HG03521 (cell line): ENCODE results near the gene C2CD4C.
"Not testable (repeated sequence)": the region's sequence is repeated elsewhere in the genome, so short reads cannot be mapped to it uniquely, and the experiment has no call there.

Source experiments
- ATAC-seq: cut with Tn5 transposase; IDR thresholded peaks from one replicate; pipeline ENCODE4 v1.9.1; 2021; ENCODE audit warnings: mild to moderate bottlenecking, moderate library complexity; ENCODE audit not compliant: unreplicated experiment

The C2CD4C gene

GRCh38 chr19:401866-402511, 7.0 kb downstream of the C2CD4C start:
- ATAC-seq = no peak

DNA sequence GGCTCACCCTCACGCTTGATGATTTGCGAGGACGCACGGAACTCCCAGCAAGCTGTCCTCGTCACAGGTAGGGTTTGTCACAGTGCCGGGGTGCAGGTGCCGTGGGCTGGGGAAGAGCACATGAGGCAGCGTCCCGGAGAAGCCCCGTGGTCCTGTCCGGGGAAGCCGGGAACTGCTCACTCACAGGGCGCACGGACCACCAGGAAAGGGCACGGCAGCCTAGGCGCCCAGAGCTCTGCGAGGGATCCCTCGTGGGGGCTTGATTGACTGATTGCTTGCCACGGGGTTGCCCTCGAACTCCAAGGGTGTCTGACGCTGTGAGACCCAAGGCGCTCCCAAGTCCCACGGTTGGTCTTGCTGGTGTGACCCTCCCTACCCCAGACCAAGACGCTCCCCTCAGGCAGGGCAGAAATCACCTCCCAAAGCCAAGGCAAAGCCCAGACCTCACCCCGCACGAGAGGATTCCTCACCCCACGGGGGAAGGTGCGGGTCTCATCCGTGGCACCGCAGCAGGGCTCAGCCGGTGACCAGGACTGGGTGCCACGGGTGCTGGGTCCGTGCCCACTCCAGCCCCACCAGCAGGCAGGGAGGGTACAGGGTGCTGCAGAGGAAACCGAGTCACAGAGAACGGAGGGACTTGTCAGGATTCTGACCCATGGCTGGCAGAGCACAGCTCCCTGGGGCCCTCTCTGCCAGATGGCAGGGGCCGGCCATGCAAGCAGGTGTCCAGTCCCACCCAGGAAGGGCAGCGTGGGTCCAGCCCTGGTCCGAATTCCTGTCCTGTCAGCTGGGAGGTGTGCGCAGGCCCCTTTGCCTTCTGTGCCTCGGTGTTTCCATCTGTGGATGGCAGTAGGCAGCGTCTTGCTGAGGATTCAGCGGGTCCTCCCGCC, 7.7 kb downstream of the C2CD4C start:
- ATAC-seq = no peak

DNA sequence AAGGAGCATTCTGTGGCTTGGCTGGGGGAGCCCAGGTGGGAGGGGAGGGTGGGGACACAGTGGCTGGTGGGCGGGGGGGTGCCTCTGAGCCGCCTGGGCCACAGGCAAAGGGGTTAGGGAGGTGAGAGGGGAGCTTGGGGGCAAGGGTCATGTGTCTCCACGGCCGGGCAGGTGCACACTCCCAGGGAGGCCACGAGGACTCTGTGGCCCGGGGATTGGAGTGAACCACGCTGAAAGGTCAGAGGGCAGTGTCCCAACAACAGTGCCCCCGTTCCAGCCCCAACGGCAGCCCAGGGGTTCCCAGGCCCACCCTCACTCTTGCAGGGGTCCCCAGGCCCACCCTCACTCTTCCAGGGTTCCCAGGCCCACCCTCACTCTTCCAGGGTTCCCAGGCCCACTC, 9.6 kb downstream of the C2CD4C start:
- ATAC-seq = no peak

- no peak for ATAC-seq
These were observed 10.2 kb downstream of the C2CD4C start for GRCh38 chr19:398719-399118.

DNA sequence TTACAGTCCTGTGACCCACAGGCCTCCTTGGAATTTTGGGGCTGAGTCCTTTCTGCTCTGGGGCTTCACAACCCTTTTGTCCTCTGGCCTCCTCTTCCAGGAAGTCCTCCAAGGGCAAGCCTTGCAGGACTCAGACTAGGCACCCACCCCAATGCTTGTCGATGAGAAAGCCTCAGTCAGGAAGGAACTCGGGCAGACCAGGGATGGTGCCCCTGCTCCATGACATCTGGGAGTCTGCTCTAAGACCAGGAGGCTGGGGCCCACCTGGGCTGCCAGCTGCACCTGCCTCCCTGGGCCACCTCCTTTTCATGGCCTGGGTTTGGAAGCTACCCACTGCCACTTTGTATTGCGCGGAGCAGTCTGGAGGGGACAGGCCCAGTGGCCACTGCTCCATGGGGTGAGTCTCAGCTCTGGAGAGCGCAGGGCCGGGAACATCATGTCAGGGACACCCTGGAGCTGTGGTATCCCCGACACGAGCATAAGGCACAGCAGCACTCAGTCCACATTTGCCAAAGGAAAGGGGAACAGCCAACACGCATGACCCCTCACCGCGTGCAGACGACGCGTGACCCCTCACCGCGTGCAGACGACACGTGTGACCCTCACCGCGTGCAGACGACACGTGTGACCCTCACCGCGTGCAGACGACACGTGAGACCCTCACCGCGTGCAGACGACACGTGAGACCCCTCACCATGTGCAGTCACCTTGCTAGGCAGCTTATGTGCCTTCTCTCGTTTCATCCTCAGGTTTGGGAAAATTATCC, 10.8 kb downstream of the C2CD4C start:
- no peak for ATAC-seq

DNA sequence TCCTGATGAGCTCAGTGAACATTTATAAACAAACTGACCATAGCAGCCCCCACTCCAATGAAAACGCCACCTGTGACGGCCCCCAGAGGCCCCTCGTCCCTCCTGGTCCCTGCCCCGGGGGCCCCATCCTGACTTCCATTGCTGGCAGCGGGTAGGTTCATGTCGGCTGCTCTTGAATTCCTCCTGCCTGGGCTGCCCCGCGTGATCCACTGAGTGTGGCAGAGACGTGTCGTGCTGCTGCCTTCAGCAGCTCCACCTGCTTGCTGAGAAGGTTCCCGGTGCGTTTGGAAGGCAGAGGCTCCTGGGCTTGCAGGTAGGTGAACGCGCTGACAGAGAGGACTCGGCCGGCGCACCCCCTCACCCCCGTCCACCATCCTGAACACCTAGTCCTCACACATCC, 11.6 kb downstream of the C2CD4C start:
- no peak for ATAC-seq

DNA sequence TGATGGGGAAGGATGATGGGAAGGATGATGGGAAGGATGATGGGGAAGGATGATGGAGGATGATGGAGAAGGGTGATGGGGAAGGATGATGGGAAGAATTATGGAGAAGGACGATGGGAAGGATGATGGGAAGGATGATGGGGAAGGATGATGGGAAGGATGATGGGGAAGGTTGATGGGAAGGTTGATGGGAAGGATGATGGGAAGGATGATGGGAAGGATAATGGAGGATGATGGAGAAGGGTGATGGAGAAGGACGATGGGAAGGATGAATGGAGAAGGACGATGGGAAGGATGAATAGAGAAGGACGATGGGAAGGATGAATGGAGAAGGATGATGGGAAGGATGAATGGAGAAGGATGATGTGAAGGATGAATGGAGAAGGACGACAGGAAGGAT, 13.5 kb downstream of the C2CD4C start:
- no peak for ATAC-seq

GRCh38 chr19:394857-395256, 14.1 kb downstream of the C2CD4C start:
- ATAC-seq = not testable (repeated sequence)

- ATAC-seq = not testable (repeated sequence)
These were observed 15.4 kb downstream of the C2CD4C start for GRCh38 chr19:393560-393959.

- ATAC-seq = no peak
These were observed 16.5 kb downstream of the C2CD4C start for GRCh38 chr19:392375-392970.

GRCh38 chr19:391726-392374, 17.1 kb downstream of the C2CD4C start:
- ATAC-seq = no peak

GRCh38 chr19:391207-391557, 17.8 kb downstream of the C2CD4C start:
- ATAC-seq = no peak

GRCh38 chr19:390386-391206, 18.4 kb downstream of the C2CD4C start:
- ATAC-seq = no peak

GRCh38 chr19:389935-390289, 19.0 kb downstream of the C2CD4C start:
- ATAC-seq = no peak

- ATAC-seq = no peak
These were observed 19.6 kb downstream of the C2CD4C start for GRCh38 chr19:389255-389934.

GRCh38 chr19:388691-389090, 20.3 kb downstream of the C2CD4C start:
- ATAC-seq = no peak

- ATAC-seq = no peak
These were observed 21.2 kb downstream of the C2CD4C start for GRCh38 chr19:387777-388176.

GRCh38 chr19:386632-387301, 22.2 kb downstream of the C2CD4C start:
- not testable (repeated sequence) for ATAC-seq

GRCh38 chr19:386189-386588, 22.8 kb downstream of the C2CD4C start:
- ATAC-seq = not testable (repeated sequence)
